GM18502 (cell line): ENCODE data around the gene WDTC1.

Experiments used
- ATAC-seq: cut with Tn5 transposase; IDR thresholded peaks from one replicate; pipeline ENCODE4 v1.9.1; 2021; ENCODE audit warnings: mild to moderate bottlenecking; ENCODE audit not compliant: unreplicated experiment, poor library complexity

The WDTC1 gene

GRCh38 chr1:27330786-27331185, 96.4 kb downstream of the WDTC1 start:
- ATAC-seq = no peak

- no peak for ATAC-seq
Observed at GRCh38 chr1:27331426-27331825, 97.0 kb downstream of the WDTC1 start.

GRCh38 chr1:27331922-27332321, 97.5 kb downstream of the WDTC1 start:
- no peak for ATAC-seq

GRCh38 chr1:27332536-27333281, 98.3 kb downstream of the WDTC1 start:
- no peak for ATAC-seq

- ATAC-seq = no peak
Observed at GRCh38 chr1:27333717-27334279, 99.4 kb downstream of the WDTC1 start.

- no peak for ATAC-seq
Observed at GRCh38 chr1:27335506-27336422, 101.3 kb downstream of the WDTC1 start.

- no peak for ATAC-seq
Observed at GRCh38 chr1:27336756-27337155, 102.3 kb downstream of the WDTC1 start.

GRCh38 chr1:27338751-27339150, 104.3 kb downstream of the WDTC1 start:
- ATAC-seq = no peak

GRCh38 chr1:27339213-27339612, 104.8 kb downstream of the WDTC1 start:
- no peak for ATAC-seq

GRCh38 chr1:27341525-27342252, 107.3 kb downstream of the WDTC1 start, which contains the start of gene SYTL1:
TSS of gene SYTL1 (plus strand) at chr1:27342022. CDS start at chr1:27345335, 3,313 bp downstream.
- peak; percentile 52 for ATAC-seq

GRCh38 chr1:27342391-27342777, 108.0 kb downstream of the WDTC1 start:
- ATAC-seq = no peak

- ATAC-seq = no peak
Observed at GRCh38 chr1:27342778-27343638, 108.6 kb downstream of the WDTC1 start.

- ATAC-seq = no peak
Observed at GRCh38 chr1:27343639-27344025, 109.2 kb downstream of the WDTC1 start.

- no peak for ATAC-seq
Observed at GRCh38 chr1:27345272-27345671, 110.8 kb downstream of the WDTC1 start.

- no peak for ATAC-seq
Observed at GRCh38 chr1:27346357-27346756, 111.9 kb downstream of the WDTC1 start.

GRCh38 chr1:27346991-27347624, 112.7 kb downstream of the WDTC1 start:
- no peak for ATAC-seq

- ATAC-seq = no peak
Observed at GRCh38 chr1:27348861-27349783, 114.7 kb downstream of the WDTC1 start.
